HG03196 (cell line): ENCODE results near the gene C7orf57.

Experiments used
- ATAC-seq: cut with Tn5 transposase; IDR thresholded peaks from one replicate; pipeline ENCODE4 v1.9.1; 2021; ENCODE audit not compliant: unreplicated experiment

Gene C7orf57

GRCh38 chr7:48083114-48083830 is 47.9 kb downstream of the C7orf57 start:
- no peak for ATAC-seq

- peak; percentile 59 for ATAC-seq
Measured at GRCh38 chr7:48084727-48085432, 49.5 kb downstream of the C7orf57 start.

- ATAC-seq: peak; percentile 16
Measured at GRCh38 chr7:48085433-48085791, 50.1 kb downstream of the C7orf57 start.

- ATAC-seq: no peak
Measured at GRCh38 chr7:48085942-48086341, 50.6 kb downstream of the C7orf57 start.

- no peak for ATAC-seq
Measured at GRCh38 chr7:48087349-48087748, 52.0 kb downstream of the C7orf57 start.

GRCh38 chr7:48088559-48089045 is 53.3 kb downstream of the C7orf57 start:
- peak; percentile 54 for ATAC-seq

- ATAC-seq: peak; percentile 54
Measured at GRCh38 chr7:48089046-48090003, 54.0 kb downstream of the C7orf57 start, which contains the start of gene UPP1. UPP1 (plus strand) TSS chr7:48089265; CDS start chr7:48094784, 5,519 bp downstream.

GRCh38 chr7:48090095-48090805 is 54.9 kb downstream of the C7orf57 start:
- ATAC-seq: no peak

- ATAC-seq: no peak
Measured at GRCh38 chr7:48091506-48092433, 56.4 kb downstream of the C7orf57 start.

GRCh38 chr7:48094861-48095293 is 59.5 kb downstream of the C7orf57 start:
- no peak for ATAC-seq

GRCh38 chr7:48096273-48096672 is 60.9 kb downstream of the C7orf57 start:
- no peak for ATAC-seq

- ATAC-seq: no peak
Measured at GRCh38 chr7:48097521-48098231, 62.3 kb downstream of the C7orf57 start.

- ATAC-seq: no peak
Measured at GRCh38 chr7:48098846-48099245, 63.5 kb downstream of the C7orf57 start.

GRCh38 chr7:48099781-48100180 is 64.4 kb downstream of the C7orf57 start:
- ATAC-seq: no peak

- no peak for ATAC-seq
Measured at GRCh38 chr7:48101352-48101751, 66.0 kb downstream of the C7orf57 start.

- ATAC-seq: no peak
Measured at GRCh38 chr7:48101968-48102367, 66.6 kb downstream of the C7orf57 start.

- ATAC-seq: no peak
Measured at GRCh38 chr7:48102530-48102929, 67.2 kb downstream of the C7orf57 start.

- ATAC-seq: no peak
Measured at GRCh38 chr7:48105045-48105444, 69.7 kb downstream of the C7orf57 start.
